Dedifferentiated amniotic fluid mesenchymal stem cell (primary cell): Measurements from ENCODE around the gene S100A10.
A peak's percentile ranks its signal among the peaks of the same experiment; 100 is the strongest.

Source experiments
- DNase-seq: peaks from one replicate; pipeline ENCODE4 v3.0.0-alpha.2; 2016; ENCODE audit errors: extremely low spot score

The S100A10 gene

DNA sequence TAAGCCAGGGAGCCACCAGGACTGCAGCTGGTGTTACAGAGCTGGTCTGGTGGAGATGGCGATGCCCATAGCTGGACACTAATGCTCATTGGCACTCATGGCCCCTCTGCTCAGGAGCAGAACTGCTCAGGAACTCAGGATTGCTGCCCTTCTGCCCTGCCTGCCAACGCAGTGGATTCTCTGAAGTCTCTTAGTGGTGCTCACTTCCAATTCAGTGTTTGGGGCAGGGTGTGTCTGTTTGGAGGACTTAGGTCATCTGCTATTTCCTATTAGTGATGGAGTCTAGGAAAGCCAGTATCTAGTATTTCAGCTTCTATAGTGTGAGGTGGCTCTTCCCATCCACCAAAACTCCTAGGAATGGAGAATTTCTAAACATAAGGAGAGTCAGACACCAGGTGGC is 29.1 kb downstream of the S100A10 start:
- DNase-seq: no peak

DNA sequence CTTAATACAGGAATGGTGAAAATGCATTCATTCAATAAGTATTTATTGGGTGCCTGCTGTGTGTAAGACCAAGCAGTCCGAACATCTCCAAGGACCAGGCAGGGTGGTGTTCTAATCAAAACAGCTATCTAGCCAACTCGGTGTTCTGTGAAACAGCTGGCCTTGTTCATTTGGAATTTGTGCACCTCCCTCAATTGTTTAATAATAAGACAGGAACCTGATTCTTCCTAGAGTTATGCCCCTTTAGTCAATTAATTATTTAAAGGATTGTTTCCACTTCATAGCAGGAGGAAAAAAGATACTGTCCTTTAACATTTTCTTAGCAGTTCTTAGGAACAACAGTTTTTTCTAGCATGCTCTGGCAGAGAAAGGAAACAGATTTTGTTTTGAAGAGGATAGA is 30.4 kb downstream of the S100A10 start:
- no peak for DNase-seq

DNA sequence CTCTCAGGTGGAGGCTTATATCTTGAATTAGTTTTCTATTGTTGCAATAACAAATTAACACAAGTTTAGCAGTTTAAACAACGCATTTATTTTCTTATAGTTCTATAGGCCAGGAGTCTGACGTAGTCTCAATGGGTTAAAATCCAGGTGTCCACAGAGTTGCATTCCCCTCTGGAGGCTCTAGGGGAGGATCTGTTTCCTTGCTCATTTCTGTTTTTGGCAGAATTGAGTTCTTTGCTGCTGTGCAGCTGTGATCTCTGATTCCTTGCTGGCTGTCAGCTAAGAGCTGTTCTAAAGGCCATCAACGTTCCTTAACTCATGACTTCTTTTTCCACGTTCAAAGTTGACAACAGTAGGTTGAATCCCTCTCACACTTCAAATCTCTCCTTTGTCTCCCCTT is 31.8 kb downstream of the S100A10 start:
- no peak for DNase-seq

DNA sequence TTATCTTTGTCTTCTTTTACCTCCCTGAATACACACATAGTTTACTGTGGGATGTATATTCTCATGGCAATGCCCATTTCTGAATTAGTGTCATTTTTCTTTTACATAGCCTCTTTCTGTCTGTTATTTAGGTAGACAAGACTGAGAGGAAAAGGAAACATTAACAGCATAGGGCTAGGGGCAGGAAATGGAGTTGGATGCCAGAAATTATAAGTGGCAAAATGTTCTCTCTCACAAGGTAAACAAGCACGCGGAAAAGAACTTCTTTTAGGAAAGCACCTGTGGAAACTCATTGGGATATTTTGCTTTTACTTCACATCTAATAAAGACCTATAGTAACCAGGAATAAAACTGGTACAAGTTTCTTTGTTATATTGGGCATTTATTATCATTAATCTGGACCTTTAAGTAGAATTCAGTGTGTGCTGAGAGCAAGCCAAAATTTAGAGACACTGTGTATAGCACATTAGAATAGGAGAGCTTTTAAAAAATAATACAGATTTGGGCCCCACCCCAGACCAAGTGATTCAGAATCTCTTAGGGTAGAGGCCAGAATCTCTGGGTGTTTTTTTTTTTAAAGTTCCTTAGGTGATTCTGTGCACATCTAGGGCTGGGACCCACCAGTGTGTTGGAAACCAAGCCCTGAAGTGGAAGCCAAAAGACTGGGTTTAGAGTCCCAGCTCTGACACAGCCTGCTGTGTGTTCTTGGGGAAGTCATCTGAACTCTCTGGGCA is 32.7 kb downstream of the S100A10 start:
- no peak for DNase-seq

DNA sequence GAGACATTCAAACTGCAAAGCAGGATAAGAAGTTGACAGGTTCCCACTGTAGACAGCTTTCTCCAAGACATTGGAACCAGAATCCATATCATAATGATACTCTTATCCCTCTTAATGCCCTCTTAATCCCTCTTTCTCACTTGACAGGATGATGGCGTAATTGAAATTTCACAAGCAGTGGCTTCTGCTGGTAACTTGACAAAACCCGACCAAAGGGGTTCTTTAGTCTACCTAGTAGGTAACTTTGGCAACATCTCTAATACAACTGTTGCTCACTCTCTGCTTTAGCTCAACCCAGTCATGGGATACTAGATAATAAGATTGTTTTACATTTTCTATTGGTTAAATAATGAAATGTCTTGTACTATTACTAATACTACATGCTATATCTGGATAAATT is 34.7 kb downstream of the S100A10 start:
- DNase-seq: no peak

DNA sequence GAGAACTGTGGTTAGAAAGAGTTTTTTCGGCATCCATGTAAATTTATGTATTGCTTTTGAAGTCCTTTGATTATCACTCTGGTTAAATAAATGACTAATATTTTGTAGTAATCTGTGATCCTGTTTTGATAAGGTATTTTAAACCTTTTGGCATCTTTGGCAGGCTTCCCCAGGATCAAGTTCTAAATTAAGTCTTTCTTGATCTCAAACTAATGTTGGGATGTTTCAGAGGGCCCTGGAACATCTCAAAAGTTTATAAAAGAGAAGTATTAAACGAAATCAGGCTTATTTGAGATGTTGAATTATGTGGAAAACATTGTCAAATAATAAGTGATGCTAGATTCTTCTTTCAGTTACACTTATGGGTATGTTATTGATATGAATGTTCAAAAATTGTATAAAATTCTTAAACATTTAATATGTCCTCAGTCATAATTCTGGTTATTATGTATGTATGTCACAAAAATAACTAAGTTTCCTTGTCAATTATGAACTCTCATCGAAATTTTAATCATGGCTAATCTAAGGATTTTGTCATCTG is 36.6 kb downstream of the S100A10 start:
- DNase-seq: no peak

DNA sequence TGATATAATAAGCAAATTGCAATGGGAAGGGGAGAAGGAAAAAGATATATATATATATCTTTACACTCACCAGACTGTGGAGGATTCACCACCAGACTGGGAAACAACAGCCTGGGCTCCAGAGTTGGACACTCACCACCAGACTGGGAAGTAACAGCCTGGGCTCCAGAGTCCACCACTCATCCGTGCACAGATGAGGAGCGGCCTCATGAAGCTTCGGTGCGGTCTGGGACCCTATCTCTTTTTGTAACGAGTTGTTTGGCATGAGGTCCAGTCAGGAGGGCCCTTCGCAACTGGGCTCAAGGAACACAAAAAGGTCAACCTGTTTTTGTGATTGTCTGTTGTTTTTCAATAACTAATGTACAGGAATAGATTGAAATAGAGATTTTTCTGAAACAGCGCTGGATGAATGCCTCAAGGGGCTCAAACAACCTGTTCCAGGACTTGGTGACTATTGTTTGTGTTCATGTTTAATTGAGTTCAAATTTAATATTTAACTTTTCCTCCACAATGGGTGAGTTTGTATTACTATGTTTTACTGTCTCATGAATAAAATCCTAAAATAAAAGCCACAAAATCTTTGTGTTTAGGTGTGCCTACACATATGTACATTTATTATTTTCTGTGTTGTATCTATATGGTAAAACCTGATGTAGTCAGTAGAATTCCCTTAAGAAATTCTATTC is 40.1 kb downstream of the S100A10 start:
- DNase-seq: no peak

DNA sequence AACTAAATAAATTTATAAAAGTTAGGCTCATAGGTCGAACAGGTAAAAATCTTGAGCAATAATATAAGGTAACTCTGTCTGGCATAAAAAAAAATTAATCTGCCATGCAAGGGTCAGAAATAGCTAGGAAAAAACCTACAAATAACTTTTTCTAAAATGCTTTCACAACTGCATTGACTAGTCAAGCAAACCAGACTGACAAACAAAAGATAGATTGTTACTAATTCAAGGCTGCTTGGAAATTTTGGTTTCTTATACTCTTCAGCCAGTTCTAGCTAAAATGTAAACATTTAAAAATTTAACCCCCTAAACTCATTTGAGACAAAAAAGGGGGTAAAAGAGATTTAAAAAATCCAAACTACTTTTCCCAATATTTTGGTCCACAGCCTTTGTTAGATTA is 40.8 kb downstream of the S100A10 start:
- no peak for DNase-seq

DNA sequence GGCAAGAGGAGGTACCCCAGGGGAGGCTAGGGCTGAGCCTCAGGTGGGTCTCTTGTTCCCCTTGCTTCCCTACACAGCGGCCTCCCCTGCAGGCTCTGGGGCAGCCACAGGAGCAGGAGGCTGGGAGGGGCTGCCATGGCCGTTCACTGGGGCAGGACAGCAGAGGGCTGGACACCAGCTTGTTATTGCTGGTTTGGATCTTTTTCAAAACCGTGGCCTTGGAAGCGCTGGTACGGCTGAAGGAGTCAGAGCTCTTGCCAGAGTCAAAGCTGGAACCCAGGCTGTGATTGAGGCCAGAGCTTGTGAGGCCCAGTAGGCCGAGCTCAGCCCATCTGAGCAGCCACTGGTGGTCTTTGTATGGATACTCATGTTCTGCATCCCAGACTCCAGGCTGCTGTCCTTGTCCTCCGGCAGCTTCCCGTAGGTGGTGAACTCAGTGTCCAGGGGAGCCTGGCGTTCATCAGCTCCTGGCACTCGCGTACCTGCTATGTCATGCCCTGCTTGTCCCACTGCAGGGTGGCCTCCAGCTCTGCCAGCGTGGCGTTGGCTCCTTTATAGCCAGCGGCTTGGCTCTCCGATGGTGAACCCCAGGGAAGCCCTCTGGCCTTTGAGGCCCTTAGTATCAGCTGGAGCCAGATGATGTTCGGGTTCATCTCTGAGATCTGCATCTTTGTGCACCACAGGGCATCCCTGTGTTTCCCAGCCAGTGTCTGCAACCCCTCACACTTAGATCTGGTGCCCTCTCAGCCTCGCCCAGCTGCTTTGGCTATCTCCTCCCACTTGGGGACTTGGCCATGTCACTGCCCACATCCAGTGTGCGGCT is 44.1 kb downstream of the S100A10 start:
- no peak for DNase-seq

DNA sequence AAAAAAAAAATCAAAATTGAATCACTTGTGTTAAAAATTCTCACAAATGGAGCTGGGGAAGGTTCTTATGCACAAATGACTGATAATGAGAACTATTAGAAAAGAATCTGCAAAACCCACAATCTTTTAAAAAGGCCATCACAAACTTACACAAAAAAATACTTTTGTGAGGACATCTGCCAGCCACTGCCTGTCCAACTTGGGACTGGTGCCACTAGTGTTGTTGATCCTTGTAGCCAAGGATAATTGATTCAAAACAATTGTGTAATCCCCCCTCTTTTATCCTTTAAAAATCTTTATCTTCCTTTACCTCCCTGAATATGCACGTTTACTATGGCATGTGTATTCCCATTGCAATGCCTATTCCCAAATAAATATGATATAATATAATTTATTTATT is 45.2 kb downstream of the S100A10 start:
- DNase-seq: no peak

DNA sequence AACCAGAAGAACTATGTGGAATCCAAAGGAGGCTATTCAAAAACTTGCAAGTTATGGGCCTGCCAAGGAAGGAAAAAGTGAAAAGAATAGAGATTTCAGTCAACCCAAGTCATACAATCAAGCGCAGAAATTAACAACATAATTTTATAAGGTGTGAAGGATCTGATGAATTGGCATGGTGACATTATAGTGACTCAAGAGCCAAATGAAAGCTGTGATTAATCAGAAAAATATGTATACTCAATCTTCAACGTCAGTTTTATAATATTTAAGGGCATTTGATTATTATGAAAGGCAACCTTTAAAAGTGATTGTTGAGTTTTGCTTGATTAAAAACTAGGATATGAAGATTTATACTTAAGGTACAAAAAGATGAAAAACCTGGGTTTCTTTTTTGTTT is 46.5 kb downstream of the S100A10 start:
- DNase-seq: no peak

DNA sequence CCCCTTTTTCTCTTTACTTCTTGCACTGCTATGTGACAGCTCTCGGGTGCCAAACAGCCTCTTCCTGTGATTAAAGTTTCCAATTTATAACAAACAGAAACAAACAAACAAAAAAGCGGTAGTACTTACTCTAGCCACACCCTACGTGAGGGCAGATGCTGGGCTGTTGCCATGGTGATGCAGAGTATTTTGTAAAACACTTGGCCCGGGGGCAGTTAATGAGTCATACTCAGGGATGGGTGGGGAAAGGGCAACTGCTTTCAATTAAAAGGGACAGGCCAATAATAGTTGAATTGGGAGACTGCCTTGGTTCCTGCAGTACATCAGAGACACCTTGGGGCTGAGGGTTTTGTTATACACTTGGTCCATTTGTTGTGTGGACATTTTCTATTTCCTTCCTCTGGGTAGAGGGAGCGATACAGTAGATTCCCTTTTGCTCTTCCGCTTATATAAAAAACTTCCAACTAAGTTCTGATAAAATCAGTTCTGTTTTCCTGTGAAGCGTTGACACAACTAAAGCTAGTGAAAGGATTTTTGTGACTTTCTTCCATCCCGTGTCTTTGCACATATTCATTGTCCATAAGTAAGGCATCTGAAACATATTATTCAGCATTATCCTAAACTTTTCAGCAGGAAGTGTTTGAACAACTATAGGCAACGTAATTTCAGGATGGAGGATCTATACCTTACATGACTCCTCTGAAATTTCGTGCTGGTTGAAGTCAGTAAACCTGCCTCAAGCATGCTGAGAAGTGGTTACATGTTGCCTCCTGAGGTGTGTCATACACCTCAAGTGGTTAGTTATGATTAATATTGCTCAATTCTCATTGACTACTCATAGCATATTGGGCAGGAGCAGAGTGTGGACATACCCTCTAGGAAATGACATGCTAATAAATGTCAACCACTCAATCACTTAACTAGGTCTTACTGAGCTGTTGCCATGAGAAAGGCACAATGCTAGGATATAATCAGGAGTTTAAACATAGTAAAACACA is 47.6 kb downstream of the S100A10 start:
- peak; percentile 99 for DNase-seq

DNA sequence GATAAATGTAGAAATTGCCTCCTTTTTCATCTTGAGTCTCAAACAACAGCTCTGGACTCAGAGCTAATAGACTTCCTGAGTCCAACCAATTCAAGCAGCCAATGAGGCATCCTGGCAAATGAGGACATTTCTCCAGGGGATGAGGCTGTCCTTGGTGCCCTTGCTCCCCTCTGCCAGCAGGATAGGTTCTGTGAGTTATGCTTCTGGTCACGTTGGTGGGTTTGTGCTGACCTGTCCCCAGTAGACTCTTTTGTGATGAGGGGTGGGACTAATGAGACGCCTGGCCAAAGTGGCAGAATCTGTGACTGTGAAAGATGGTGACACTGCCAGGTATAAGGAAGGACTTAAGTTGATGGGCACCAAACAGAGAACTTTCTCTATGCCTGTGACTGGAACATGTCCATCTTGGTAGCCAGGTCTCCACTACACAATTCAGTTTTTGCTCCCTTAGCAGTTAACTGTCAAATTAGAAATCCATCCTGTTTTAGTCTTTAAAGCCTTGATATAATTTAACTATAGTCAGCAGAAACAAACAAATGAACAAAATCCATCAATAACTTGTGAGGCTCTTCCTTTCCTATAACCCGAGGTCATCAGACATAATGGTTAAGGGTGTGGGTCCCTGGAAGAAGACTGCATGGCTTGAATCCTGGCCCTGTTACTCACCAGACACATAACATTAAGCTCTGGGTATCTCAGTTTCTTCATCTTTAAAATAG is 48.6 kb downstream of the S100A10 start:
- DNase-seq: no peak

DNA sequence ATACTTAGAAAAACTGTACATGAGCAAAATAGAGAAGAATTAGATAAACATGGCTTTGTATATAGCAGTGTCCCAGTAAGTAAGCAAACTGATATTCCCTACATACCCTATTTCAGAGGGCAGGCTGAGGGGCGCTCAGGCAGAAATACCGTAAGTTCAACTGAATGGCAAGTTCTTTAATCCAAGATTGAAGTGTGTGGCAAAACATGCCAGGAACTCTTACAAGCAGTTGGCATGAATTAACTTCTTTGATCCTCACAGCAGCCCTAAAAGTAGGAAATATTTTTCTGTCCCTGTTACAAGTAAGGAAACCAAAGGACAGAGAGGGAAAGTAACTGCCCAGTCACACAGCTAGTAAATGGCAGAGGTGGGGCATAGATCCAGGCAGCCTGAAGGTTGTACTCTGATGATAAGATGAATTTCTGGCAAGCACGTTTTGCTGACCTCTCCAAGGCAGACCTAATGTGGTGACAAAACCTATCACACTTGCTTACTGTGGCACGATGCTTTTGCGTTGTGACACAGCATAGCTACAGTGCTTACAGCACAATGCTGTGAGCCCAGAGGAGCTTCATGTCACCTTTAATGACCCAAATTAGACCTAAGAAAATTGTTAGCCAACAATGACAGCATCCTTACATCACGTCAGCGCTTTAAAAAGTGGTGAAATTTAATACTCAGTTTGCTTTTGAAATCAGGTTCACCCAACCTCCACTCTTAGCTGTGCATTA is 49.4 kb downstream of the S100A10 start:
- no peak for DNase-seq

DNA sequence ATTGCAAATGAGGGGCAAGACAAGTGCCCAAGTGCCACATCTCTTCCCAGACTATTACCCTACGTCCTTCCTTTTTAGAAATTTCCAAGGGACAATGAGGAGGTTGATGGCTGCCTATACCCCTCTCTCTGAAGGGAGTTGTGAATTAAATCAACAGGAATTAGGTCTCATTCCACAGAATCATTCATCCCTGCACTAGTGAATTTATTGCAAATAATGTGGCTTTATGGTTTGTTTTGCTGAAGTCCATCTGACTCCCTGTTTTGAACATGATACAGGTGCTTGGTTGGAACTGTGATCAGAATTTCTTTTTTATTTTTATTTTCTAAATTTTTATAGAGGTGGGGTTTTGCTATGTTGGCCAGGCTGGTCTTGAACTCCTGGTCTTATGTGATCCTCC is 50.1 kb downstream of the S100A10 start:
- no peak for DNase-seq

DNA sequence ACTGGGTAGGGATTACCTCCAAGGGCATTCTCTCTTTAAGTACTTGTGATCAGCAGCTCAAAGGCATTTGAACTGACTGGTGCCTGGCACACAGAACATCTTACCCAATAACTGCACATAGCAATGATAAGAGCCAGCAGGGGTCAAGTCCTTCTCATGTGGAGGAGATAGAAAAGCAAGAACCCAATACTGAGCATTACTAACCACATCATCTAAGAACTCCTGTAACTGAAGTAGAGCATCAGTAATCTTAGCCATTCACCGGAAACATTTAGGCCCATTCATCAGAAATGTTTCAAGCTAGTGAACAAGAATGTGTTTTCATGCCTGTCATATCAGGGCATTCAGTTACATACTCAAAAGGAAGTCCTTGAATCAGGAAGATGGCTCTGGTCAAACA is 50.8 kb downstream of the S100A10 start:
- DNase-seq: no peak

DNA sequence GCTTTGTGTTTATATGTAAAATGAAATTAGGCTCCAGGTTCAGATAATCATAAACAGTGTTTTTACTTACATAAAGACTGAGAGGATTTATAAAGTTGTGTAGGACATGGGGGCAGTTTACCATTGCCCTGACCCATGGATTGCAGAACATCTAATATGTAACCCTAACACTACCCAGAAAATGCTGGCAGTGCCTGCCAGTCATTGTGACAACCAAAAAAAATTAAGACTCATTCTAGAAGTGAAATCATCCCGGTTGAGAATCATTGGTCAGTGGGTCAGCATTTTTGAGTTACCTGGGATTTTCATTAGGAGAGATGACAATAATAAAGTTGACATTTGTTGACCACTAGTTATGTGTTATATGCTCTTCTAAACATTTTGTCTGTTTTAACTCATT is 53.1 kb downstream of the S100A10 start:
- DNase-seq: no peak

DNA sequence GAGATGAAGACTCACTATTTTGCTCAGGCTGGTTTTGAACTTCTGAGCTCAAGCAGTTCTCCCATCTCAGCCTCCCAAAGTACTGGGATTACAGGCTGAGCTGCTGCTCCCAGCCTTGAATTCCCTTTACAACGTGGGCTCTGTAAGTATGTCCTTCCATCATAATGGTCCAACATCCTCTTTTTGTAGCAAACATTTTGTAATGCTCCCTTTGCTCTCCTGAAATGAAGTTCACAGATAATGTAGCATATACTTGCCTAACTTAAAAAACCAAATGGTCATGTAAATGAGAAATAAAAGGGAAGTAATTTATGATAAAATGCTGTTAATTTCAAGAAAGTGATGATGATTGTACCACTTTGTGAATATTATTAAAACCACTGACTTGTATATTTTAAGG is 53.9 kb downstream of the S100A10 start:
- no peak for DNase-seq

DNA sequence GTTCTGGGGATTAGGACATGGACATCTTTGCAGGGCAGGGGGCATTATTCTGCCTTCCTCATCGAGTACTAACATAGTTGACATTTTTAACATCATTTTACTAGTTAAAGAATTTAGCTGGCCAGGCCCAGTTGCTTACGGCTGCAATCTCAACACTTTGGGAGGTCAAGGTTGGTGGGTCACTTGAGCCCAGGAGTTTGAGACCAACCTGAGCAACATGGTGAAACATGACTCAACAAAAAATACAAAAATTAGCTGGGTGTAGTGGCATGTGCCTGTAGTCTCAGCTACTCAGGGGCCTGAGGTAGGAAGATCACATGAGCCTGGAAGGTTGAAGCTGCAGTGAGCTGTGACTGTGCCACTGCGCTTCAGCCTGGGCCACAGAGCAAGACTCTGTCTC is 54.5 kb downstream of the S100A10 start:
- DNase-seq: no peak

DNA sequence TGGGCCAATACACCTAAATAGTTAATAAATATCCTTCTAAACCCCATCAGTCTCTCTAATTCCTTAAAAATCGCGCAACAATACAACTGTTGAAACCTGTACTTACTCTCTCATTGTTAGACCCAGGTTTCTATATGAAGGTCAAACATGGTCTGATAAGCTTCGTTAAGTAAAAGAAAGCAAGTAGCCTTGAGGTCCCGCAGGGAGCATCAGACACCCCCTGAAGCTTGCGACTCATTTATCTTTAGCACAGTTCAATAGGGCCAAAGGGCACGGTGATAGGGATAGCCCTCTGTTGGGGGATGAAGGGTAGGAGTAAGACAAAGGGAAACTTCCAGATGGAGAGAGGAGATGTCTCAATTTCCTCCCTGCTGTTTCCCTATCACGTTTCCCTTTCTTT is 57.0 kb downstream of the S100A10 start:
- no peak for DNase-seq
